Endothelial cell (in vitro differentiated cells): ENCODE data around the gene JAKMIP2. TPM values are rescaled to one million over a fixed set of nuclear protein-coding genes. Genes with fewer than 3 reads are reported as not detected.
"Not testable (repeated sequence)": the region's sequence is repeated elsewhere in the genome, so short reads cannot be mapped to it uniquely, and the experiment has no call there.

ENCODE experiments used
- DNase-seq: peaks from one replicate; pipeline ENCODE4 v3.0.0; 2021; ENCODE audit warnings: low spot score
- H3K27ac Mint-ChIP-seq: one replicate; pipeline ENCODE4 v1.8.0; 2021; ENCODE audit warnings: mixed read lengths, inconsistent platforms; ENCODE audit not compliant: unreplicated experiment
- H3K27me3 Mint-ChIP-seq: one replicate; pipeline ENCODE4 v1.8.0; 2021; ENCODE audit warnings: mild to moderate bottlenecking, moderate library complexity, mixed read lengths, inconsistent platforms; ENCODE audit not compliant: unreplicated experiment
- H3K36me3 Mint-ChIP-seq: one replicate; pipeline ENCODE4 v1.8.0; 2021; ENCODE audit warnings: mild to moderate bottlenecking, low read depth, mixed read lengths, inconsistent platforms; ENCODE audit not compliant: unreplicated experiment
- H3K4me1 Mint-ChIP-seq: one replicate; pipeline ENCODE4 v1.8.0; 2021; ENCODE audit warnings: mild to moderate bottlenecking, mixed read lengths, inconsistent platforms; ENCODE audit not compliant: unreplicated experiment
- H3K4me3 Mint-ChIP-seq: one replicate; pipeline ENCODE4 v1.8.0; 2021; ENCODE audit warnings: mild to moderate bottlenecking, mixed read lengths, inconsistent platforms; ENCODE audit not compliant: unreplicated experiment
- H3K9me3 Mint-ChIP-seq: one replicate; pipeline ENCODE4 v1.8.0; 2021; ENCODE audit warnings: mixed read lengths, inconsistent platforms; ENCODE audit not compliant: unreplicated experiment
- total RNA-seq: library from RNA; stranded (reverse); fragmentation: NEBNext Ultra II Directional; extraction: Animal tissue kit (Norgen Biotek cat#: 25700); gene quantifications from one replicate; pipeline ENCODE4 v1.2.1, GENCODE V29; 2021; ENCODE audit not compliant: unreplicated experiment
- TF ChIP-seq, protein P1 (sequence below): fragments of 200-600 bp; sonication (generic); IDR thresholded peaks from one replicate; pipeline ENCODE4 v1.5.0; 2021; ENCODE audit warnings: antibody characterized with exemption; ENCODE audit not compliant: unreplicated experiment

The JAKMIP2 gene
- total RNA-seq, 1 donor from 2014 or later: 4.3 TPM

GRCh38 chr5:147586832-147587231, 195.7 kb downstream of the JAKMIP2 start:
- DNase-seq: no peak
- H3K27me3 Mint-ChIP-seq: peaks cover 1% of the 10 kb centered on the region
- H3K27ac Mint-ChIP-seq: no peak overlapping the region
- no peaks in the 10 kb centered on the region for H3K36me3 Mint-ChIP-seq
- TF ChIP-seq, protein P1, sequence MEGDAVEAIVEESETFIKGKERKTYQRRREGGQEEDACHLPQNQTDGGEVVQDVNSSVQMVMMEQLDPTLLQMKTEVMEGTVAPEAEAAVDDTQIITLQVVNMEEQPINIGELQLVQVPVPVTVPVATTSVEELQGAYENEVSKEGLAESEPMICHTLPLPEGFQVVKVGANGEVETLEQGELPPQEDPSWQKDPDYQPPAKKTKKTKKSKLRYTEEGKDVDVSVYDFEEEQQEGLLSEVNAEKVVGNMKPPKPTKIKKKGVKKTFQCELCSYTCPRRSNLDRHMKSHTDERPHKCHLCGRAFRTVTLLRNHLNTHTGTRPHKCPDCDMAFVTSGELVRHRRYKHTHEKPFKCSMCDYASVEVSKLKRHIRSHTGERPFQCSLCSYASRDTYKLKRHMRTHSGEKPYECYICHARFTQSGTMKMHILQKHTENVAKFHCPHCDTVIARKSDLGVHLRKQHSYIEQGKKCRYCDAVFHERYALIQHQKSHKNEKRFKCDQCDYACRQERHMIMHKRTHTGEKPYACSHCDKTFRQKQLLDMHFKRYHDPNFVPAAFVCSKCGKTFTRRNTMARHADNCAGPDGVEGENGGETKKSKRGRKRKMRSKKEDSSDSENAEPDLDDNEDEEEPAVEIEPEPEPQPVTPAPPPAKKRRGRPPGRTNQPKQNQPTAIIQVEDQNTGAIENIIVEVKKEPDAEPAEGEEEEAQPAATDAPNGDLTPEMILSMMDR: no peak
- no peaks in the 10 kb centered on the region for H3K9me3 Mint-ChIP-seq
- no peak overlapping the region for H3K4me3 Mint-ChIP-seq
- no peaks in the 10 kb centered on the region for H3K4me1 Mint-ChIP-seq

- H3K27ac Mint-ChIP-seq: no peak overlapping the region
- no peaks in the 10 kb centered on the region for H3K36me3 Mint-ChIP-seq
- TF ChIP-seq, protein P1: no peak
- peaks cover 1% of the 10 kb centered on the region for H3K27me3 Mint-ChIP-seq
- no peak overlapping the region for H3K4me3 Mint-ChIP-seq
- no peaks in the 10 kb centered on the region for H3K4me1 Mint-ChIP-seq
- H3K9me3 Mint-ChIP-seq: no peaks in the 10 kb centered on the region
- DNase-seq: no peak
Observed at GRCh38 chr5:147586221-147586620, 196.3 kb downstream of the JAKMIP2 start.

GRCh38 chr5:147582272-147582671, 200.3 kb downstream of the JAKMIP2 start:
- H3K27me3 Mint-ChIP-seq, H3K4me1 Mint-ChIP-seq, H3K9me3 Mint-ChIP-seq, DNase-seq, H3K36me3 Mint-ChIP-seq, H3K4me3 Mint-ChIP-seq, H3K27ac Mint-ChIP-seq: not testable (repeated sequence)

DNA sequence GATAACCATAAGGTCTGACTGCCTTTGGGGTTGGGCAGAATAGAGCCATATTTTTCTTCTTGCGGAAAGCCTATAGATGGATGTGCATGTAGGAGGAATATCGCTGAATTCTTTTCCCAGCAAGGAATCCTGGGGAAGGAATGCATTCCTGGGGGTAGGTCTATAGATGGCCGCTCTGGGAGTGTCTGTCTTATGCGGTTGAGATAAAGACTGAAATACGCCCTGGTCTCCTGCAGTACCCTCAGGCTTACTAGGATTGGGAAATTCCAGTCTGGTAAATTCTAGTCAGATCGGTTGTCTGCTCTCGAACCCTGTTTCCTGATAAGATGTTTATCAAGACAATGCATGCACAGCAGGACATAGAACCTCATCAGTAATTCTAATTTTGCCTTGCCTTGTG, 202.1 kb downstream of the JAKMIP2 start:
- not testable (repeated sequence) for DNase-seq, H3K4me1 Mint-ChIP-seq, H3K27me3 Mint-ChIP-seq, H3K4me3 Mint-ChIP-seq, H3K36me3 Mint-ChIP-seq, H3K27ac Mint-ChIP-seq, H3K9me3 Mint-ChIP-seq

DNA sequence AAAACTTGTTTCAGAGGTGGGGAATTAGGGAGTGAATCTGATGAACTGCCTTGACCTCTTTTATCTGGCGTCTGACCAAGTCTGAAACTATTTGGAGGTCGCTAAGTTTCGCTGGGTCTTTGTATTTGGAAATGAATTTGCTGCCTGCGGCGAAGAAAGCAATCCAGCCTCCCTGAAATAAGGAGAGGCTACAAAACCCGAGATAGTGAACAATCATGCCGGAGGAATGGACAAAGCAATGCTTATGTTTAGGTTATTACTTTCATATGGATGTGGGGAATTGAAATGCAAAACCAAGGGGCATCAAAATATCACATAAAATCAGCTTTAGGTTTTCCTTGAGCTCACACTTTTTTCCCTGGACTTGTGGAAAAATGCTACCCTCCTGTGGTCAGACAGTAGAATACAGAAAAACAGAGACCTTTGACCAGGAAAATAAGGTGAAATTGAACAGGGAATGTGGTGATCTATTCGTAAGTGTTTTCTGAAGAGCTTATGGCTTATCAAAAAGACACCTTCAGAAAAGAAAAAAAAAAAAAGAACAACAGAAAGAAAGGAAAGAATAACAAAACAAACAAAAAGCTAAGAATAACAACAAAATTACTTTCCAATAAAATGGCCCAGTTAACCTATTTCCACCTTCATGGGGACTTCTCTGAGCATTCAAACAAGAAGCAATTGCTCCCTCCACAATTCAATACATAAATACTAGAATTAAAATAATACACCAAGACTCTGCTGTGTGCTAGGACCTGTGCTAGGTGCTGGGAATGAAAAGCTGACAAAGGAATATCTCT, 204.1 kb downstream of the JAKMIP2 start:
- Mint-ChIP-seq H3K9me3 (no peaks in the 10 kb centered on the region), H3K36me3 (no peaks in the 10 kb centered on the region), H3K4me1 (no peaks in the 10 kb centered on the region), H3K27ac (no peak overlapping the region), H3K4me3 (no peak overlapping the region), H3K27me3 (no peaks in the 10 kb centered on the region)
- peak; percentile 15 for DNase-seq
- TF ChIP-seq, protein P1: peak; percentile 69

- Mint-ChIP-seq H3K9me3 (no peaks in the 10 kb centered on the region), H3K27ac (no peak overlapping the region), H3K4me1 (no peaks in the 10 kb centered on the region), H3K36me3 (no peaks in the 10 kb centered on the region), H3K4me3 (no peak overlapping the region), H3K27me3 (no peaks in the 10 kb centered on the region)
- TF ChIP-seq, protein P1: peak; percentile 93
- peak; percentile 77 for DNase-seq
Observed at GRCh38 chr5:147576646-147577535, 205.6 kb downstream of the JAKMIP2 start.
